Measurements from ENCODE around the gene PLA2G2C.

PLA2G2C gene

GRCh38 chr1:20166051-20166450 lies 20.3 kb downstream of the PLA2G2C start:
- TF ChIP-seq CTCF (conservative IDR thresholded peaks at IDR 0.05) (no peak), ZFX (IDR thresholded peaks at IDR 0.05) (no peak)
- H3K27ac ChIP-seq: no peak overlapping the region

GRCh38 chr1:20165522-20165951 lies 20.8 kb downstream of the PLA2G2C start:
- no peak for TF ChIP-seq ZFX (IDR thresholded peaks at IDR 0.05)
- TF ChIP-seq CTCF (conservative IDR thresholded peaks at IDR 0.05): peak; percentile 41
- H3K27ac ChIP-seq: no peak overlapping the region

GRCh38 chr1:20164694-20165202 lies 21.6 kb downstream of the PLA2G2C start:
- no peak overlapping the region for H3K27ac ChIP-seq
- no peak for TF ChIP-seq ZFX (IDR thresholded peaks at IDR 0.05)
- no peak for TF ChIP-seq CTCF (conservative IDR thresholded peaks at IDR 0.05)

- TF ChIP-seq CTCF (conservative IDR thresholded peaks at IDR 0.05): no peak
- no peak for TF ChIP-seq ZFX (IDR thresholded peaks at IDR 0.05)
Measured at GRCh38 chr1:20160034-20160433, 26.3 kb downstream of the PLA2G2C start.

GRCh38 chr1:20158358-20159070 lies 27.8 kb downstream of the PLA2G2C start:
- H3K27ac ChIP-seq: no peak overlapping the region
- TF ChIP-seq ZFX (IDR thresholded peaks at IDR 0.05) (no peak), CTCF (conservative IDR thresholded peaks at IDR 0.05) (no peak)

More at GRCh38 chr1:20160034-20160433, 26.3 kb downstream of the PLA2G2C start:
- no peak overlapping the region for H3K27ac ChIP-seq

- no peak for TF ChIP-seq CTCF (conservative IDR thresholded peaks at IDR 0.05)
- TF ChIP-seq ZFX (IDR thresholded peaks at IDR 0.05): no peak
- no peak overlapping the region for H3K27ac ChIP-seq
Measured at GRCh38 chr1:20154301-20154831, 32.0 kb downstream of the PLA2G2C start.

- TF ChIP-seq ZFX (IDR thresholded peaks at IDR 0.05) (no peak), CTCF (conservative IDR thresholded peaks at IDR 0.05) (no peak)
- no peak overlapping the region; the same call in 1 of the 2 replicates for H3K27ac ChIP-seq
Measured at GRCh38 chr1:20153000-20153418, 33.3 kb downstream of the PLA2G2C start.
